Mucosa of stomach (tissue), 1 donor: ENCODE results near the gene COMMD4.
"Not testable (repeated sequence)": the region's sequence is repeated elsewhere in the genome, so short reads cannot be mapped to it uniquely, and the experiment has no call there.

Experiments used
- H3K27me3 ChIP-seq: one replicate; pipeline ENCODE4 v1.7.0; 2013; ENCODE audit warnings: mild to moderate bottlenecking, low read length; ENCODE audit not compliant: control insufficient read depth, insufficient read depth
- H3K36me3 ChIP-seq: one replicate; pipeline ENCODE4 v1.7.0; 2013; ENCODE audit warnings: low read length; ENCODE audit not compliant: control insufficient read depth, insufficient read depth
- H3K4me1 ChIP-seq: one replicate; pipeline ENCODE4 v1.7.0; 2013; ENCODE audit warnings: mild to moderate bottlenecking, low read length; ENCODE audit not compliant: control insufficient read depth, insufficient read depth
- H3K4me3 ChIP-seq: one replicate; pipeline ENCODE4 v1.7.0; 2013; ENCODE audit warnings: low read length
- H3K9ac ChIP-seq: one replicate; pipeline ENCODE4 v1.7.0; 2013; ENCODE audit warnings: mild to moderate bottlenecking, low read length, moderate library complexity
- H3K9me3 ChIP-seq: one replicate; pipeline ENCODE4 v1.7.0; 2013; ENCODE audit warnings: mild to moderate bottlenecking, low read length, moderate library complexity; ENCODE audit not compliant: control insufficient read depth
- donor health status: Pancreatic carcinoma.

COMMD4 gene

GRCh38 chr15:75314552-75315290 is 21.1 kb upstream of the COMMD4 start:
- H3K36me3 ChIP-seq: no peaks in the 10 kb centered on the region
- H3K9me3 ChIP-seq: no peaks in the 10 kb centered on the region
- no peak overlapping the region for H3K4me3 ChIP-seq
- no peaks in the 10 kb centered on the region for H3K4me1 ChIP-seq
- H3K27me3 ChIP-seq: no peaks in the 10 kb centered on the region
- no peak overlapping the region for H3K9ac ChIP-seq

- H3K4me1 ChIP-seq, H3K27me3 ChIP-seq, H3K9ac ChIP-seq, H3K4me3 ChIP-seq, H3K36me3 ChIP-seq, H3K9me3 ChIP-seq: not testable (repeated sequence)
These were observed 16.5 kb upstream of the COMMD4 start for GRCh38 chr15:75319231-75319897.

- Histone ChIP-seq H3K4me1 (no peaks in the 10 kb centered on the region), H3K9me3 (no peaks in the 10 kb centered on the region), H3K4me3 (no peak overlapping the region), H3K9ac (no peak overlapping the region), H3K36me3 (no peaks in the 10 kb centered on the region), H3K27me3 (no peaks in the 10 kb centered on the region)
These were observed 14.2 kb upstream of the COMMD4 start for GRCh38 chr15:75321711-75322110.

- H3K36me3 ChIP-seq: no peaks in the 10 kb centered on the region
- no peaks in the 10 kb centered on the region for H3K4me1 ChIP-seq
- no peak overlapping the region for H3K9ac ChIP-seq
- H3K9me3 ChIP-seq: no peaks in the 10 kb centered on the region
- H3K4me3 ChIP-seq: no peak overlapping the region
- H3K27me3 ChIP-seq: no peaks in the 10 kb centered on the region
These were observed 9.9 kb upstream of the COMMD4 start for GRCh38 chr15:75325922-75326321.

GRCh38 chr15:75327005-75327404 is 8.9 kb upstream of the COMMD4 start:
- Histone ChIP-seq H3K9me3 (no peaks in the 10 kb centered on the region), H3K36me3 (no peaks in the 10 kb centered on the region), H3K27me3 (no peaks in the 10 kb centered on the region), H3K9ac (no peak overlapping the region), H3K4me1 (no peaks in the 10 kb centered on the region), H3K4me3 (no peak overlapping the region)

GRCh38 chr15:75327491-75327890 is 8.4 kb upstream of the COMMD4 start:
- H3K9ac ChIP-seq: no peak overlapping the region
- no peak overlapping the region for H3K4me3 ChIP-seq
- H3K9me3 ChIP-seq: no peaks in the 10 kb centered on the region

GRCh38 chr15:75328493-75329314 is 7.2 kb upstream of the COMMD4 start:
- H3K9me3 ChIP-seq: no peaks in the 10 kb centered on the region

More at GRCh38 chr15:75327491-75327890, 8.4 kb upstream of the COMMD4 start:
- Histone ChIP-seq H3K4me1 (no peaks in the 10 kb centered on the region), H3K36me3 (no peaks in the 10 kb centered on the region), H3K27me3 (no peaks in the 10 kb centered on the region)

GRCh38 chr15:75329571-75329970 is 6.3 kb upstream of the COMMD4 start:
- Histone ChIP-seq H3K27me3 (no peaks in the 10 kb centered on the region), H3K9ac (no peak overlapping the region), H3K4me1 (no peaks in the 10 kb centered on the region), H3K4me3 (no peak overlapping the region), H3K36me3 (no peaks in the 10 kb centered on the region), H3K9me3 (no peaks in the 10 kb centered on the region)

More at GRCh38 chr15:75328493-75329314, 7.2 kb upstream of the COMMD4 start:
- H3K27me3 ChIP-seq: no peaks in the 10 kb centered on the region
- H3K9ac ChIP-seq: no peak overlapping the region
- no peaks in the 10 kb centered on the region for H3K36me3 ChIP-seq
- no peak overlapping the region for H3K4me3 ChIP-seq
- H3K4me1 ChIP-seq: no peaks in the 10 kb centered on the region

GRCh38 chr15:75332093-75332492 is 3.8 kb upstream of the COMMD4 start:
- H3K4me1 ChIP-seq, H3K9ac ChIP-seq, H3K36me3 ChIP-seq, H3K9me3 ChIP-seq, H3K4me3 ChIP-seq, H3K27me3 ChIP-seq: not testable (repeated sequence)

- not testable (repeated sequence) for H3K36me3 ChIP-seq, H3K9me3 ChIP-seq, H3K27me3 ChIP-seq, H3K9ac ChIP-seq, H3K4me1 ChIP-seq, H3K4me3 ChIP-seq
These were observed 2.0 kb upstream of the COMMD4 start for GRCh38 chr15:75333654-75334419.

GRCh38 chr15:75335313-75335704 is 554 bp upstream of the COMMD4 start:
- Histone ChIP-seq H3K4me1 (peaks cover 8% of the 10 kb centered on the region), H3K27me3 (no peaks in the 10 kb centered on the region), H3K9me3 (no peaks in the 10 kb centered on the region), H3K36me3 (no peaks in the 10 kb centered on the region), H3K4me3 (peak overlapping the region; percentile 53), H3K9ac (peak overlapping the region; percentile 83)
